ENCODE measurements around the gene GNAT1. TPM values are rescaled to one million over a fixed set of nuclear protein-coding genes. Genes with fewer than 3 reads are reported as not detected.
A peak's percentile ranks its signal among the peaks of the same experiment; 100 is the strongest.

The GNAT1 gene
- polyA plus RNA-seq, 1 donor (not counting 4 experiments of a cell fraction or from before 2014, with no cell fraction given), result 0.12 TPM

GRCh38 chr3:50238549-50239026 is 47.2 kb downstream of the GNAT1 start:
- dilution Hi-C loops (cut with MboI; ENCODE audit: extremely low pct_ligation_motif_present, low sequenced_read_pairs), result no loop called here
- Histone ChIP-seq H3K27ac (ENCODE audit: control insufficient read depth, insufficient read depth, low read length) (peak overlapping the region; percentile 60), H2AFZ (ENCODE audit: control insufficient read depth, low read length) (no peak overlapping the region), H3K4me3 (ENCODE audit: control insufficient read depth in 2 of 3, extremely low read depth in 1 of 3, insufficient read depth in 2 of 3, low read depth in 1 of 3, low read length in 3 of 3) (peak overlapping the region; percentile 76 to 98 (median 97)), H3K4me1 (ENCODE audit: control insufficient read depth, extremely low read depth, insufficient read depth, low read length) (peaks cover 43% of the 10 kb centered on the region), H4K20me1 (ENCODE audit: control insufficient read depth, extremely low read depth, insufficient read depth, low read length) (peaks cover 14% of the 10 kb centered on the region), H3K9me1 (ENCODE audit: control insufficient read depth, extremely low read depth, insufficient read depth, low read length) (peaks cover 3% of the 10 kb centered on the region), H3K4me2 (ENCODE audit: control insufficient read depth, extremely low read depth, insufficient read depth, low read depth, low read length) (peak overlapping the region; percentile 98), H3K27me3 (ENCODE audit: control insufficient read depth, extremely low read depth, insufficient read depth, low read length) (no peaks in the 10 kb centered on the region), H3K9me3 (ENCODE audit: control insufficient read depth, low read depth, low read length) (no peaks in the 10 kb centered on the region), H3K79me2 (ENCODE audit: control insufficient read depth, insufficient read depth, low read length) (peaks cover 74% of the 10 kb centered on the region), H3K9ac (ENCODE audit: control insufficient read depth, extremely low read depth, insufficient read depth, low read length) (peak overlapping the region; percentile 88), H3K36me3 (ENCODE audit: control insufficient read depth in 2 of 2, extremely low read depth in 1 of 2, insufficient read depth in 2 of 2, low read length in 2 of 2) (peaks cover 13% of the 10 kb centered on the region in 2 experiments)
- DNase-seq (ENCODE audit: low read depth, low spot score) (no peak), FAIRE-seq (peak; percentile 61)
- TF ChIP-seq CTCF (optimal IDR thresholded peaks at IDR 0.05 in 1 of 3, IDR thresholded peaks at IDR 0.05 in 1 of 3, conservative IDR thresholded peaks at IDR 0.05 in 1 of 3; ENCODE audit: extremely low read depth in 1 of 3, insufficient read depth in 2 of 3, low read length in 3 of 3) (no peak), EZH2 (IDR thresholded peaks at IDR 0.05; ENCODE audit: low read length) (no peak)

- Histone ChIP-seq H3K79me2 (ENCODE audit: control insufficient read depth, insufficient read depth, low read length) (peaks cover 82% of the 10 kb centered on the region), H3K27me3 (ENCODE audit: control insufficient read depth, extremely low read depth, insufficient read depth, low read length) (no peaks in the 10 kb centered on the region), H3K4me3 (ENCODE audit: control insufficient read depth in 2 of 3, extremely low read depth in 1 of 3, insufficient read depth in 2 of 3, low read depth in 1 of 3, low read length in 3 of 3) (no peak overlapping the region), H3K4me1 (ENCODE audit: control insufficient read depth, extremely low read depth, insufficient read depth, low read length) (peaks cover 45% of the 10 kb centered on the region), H3K9ac (ENCODE audit: control insufficient read depth, extremely low read depth, insufficient read depth, low read length) (no peak overlapping the region), H3K9me3 (ENCODE audit: control insufficient read depth, low read depth, low read length) (no peaks in the 10 kb centered on the region), H3K36me3 (ENCODE audit: control insufficient read depth in 2 of 2, extremely low read depth in 1 of 2, insufficient read depth in 2 of 2, low read length in 2 of 2) (peaks cover 15 to 19% of the 10 kb centered on the region in 2 experiments), H3K27ac (ENCODE audit: control insufficient read depth, insufficient read depth, low read length) (no peak overlapping the region), H4K20me1 (ENCODE audit: control insufficient read depth, extremely low read depth, insufficient read depth, low read length) (peaks cover 17% of the 10 kb centered on the region), H2AFZ (ENCODE audit: control insufficient read depth, low read length) (no peak overlapping the region), H3K4me2 (ENCODE audit: control insufficient read depth, extremely low read depth, insufficient read depth, low read depth, low read length) (no peak overlapping the region), H3K9me1 (ENCODE audit: control insufficient read depth, extremely low read depth, insufficient read depth, low read length) (peaks cover 3% of the 10 kb centered on the region)
- dilution Hi-C loops (cut with MboI; ENCODE audit: extremely low pct_ligation_motif_present, low sequenced_read_pairs), result no loop called here
- TF ChIP-seq CTCF (optimal IDR thresholded peaks at IDR 0.05 in 1 of 3, IDR thresholded peaks at IDR 0.05 in 1 of 3, conservative IDR thresholded peaks at IDR 0.05 in 1 of 3; ENCODE audit: extremely low read depth in 1 of 3, insufficient read depth in 2 of 3, low read length in 3 of 3) (no peak), EZH2 (IDR thresholded peaks at IDR 0.05; ENCODE audit: low read length) (no peak)
- no peak for FAIRE-seq
- DNase-seq (ENCODE audit: low read depth, low spot score), result no peak
Observed at GRCh38 chr3:50239649-50240048, 48.2 kb downstream of the GNAT1 start.
